HepG2 (cell line): ENCODE measurements around the gene IFITM10. TPM values are rescaled to one million over a fixed set of nuclear protein-coding genes. Genes with fewer than 3 reads are reported as not detected.

Source experiments
- ATAC-seq: fragments of 200-7000 bp; cut with Tn5 transposase; 3 replicates; pipeline ENCODE4 v1.9.1; 2020; ENCODE audit warnings: mild to moderate bottlenecking, moderate library complexity
- BruUV-seq: library from RNA; stranded (reverse); fragments of 400-500 nt; replicated peaks from 2 replicates; lab custom pipeline; 2021; lab: Mats Ljungman, UMichigan
- CTCF ChIA-PET: fragments of 300-600 bp; formaldehyde crosslinking; extraction: SDS; loops from one replicate; lab custom pipeline; 2021; ENCODE audit warnings: low total read pairs, inconsistent platforms, low intra/inter-chr PET ratio; lab: Yijun Ruan, JAX
- POLR2A ChIA-PET: fragments of 350-600 bp; sonication (Branson Sonifier 250); formaldehyde crosslinking; loops from one replicate; lab custom pipeline; 2020; ENCODE audit warnings: antibody characterized with exemption, inconsistent platforms; lab: Yijun Ruan, JAX
- DNase-seq: peaks from one replicate; pipeline ENCODE4 v3.0.0-alpha.2; 2015; ENCODE audit warnings: low spot score
- FAIRE-seq: peaks from 3 replicates; lab custom pipeline; 2011; peaks lifted over from hg19 to GRCh38; lab: Jason Lieb, UNC
- H2AFZ ChIP-seq: one replicate; pipeline ENCODE4 v1.6.1; 2011; ENCODE audit warnings: low read length, inconsistent platforms
- H3K27ac ChIP-seq: fragments of 300-600 bp; 3 replicates; pipeline ENCODE4 v1.8.0; 2011; ENCODE audit warnings: mixed run types, mild to moderate bottlenecking, mixed read lengths, low read length, inconsistent platforms; ENCODE audit not compliant: insufficient read depth; ENCODE audit errors: extremely low read length
- H3K27me3 ChIP-seq, 2 experiments: fragments of 200-600 bp in 1 of 2; 2 replicates in 1 of 2; 3 replicates in 1 of 2; pipeline versions ENCODE4 v1.6.0 to v1.8.0; 2011; ENCODE audit warnings: low read length in 2 of 2, mild to moderate bottlenecking in 2 of 2, moderate library complexity in 2 of 2, inconsistent platforms in 1 of 2; ENCODE audit not compliant: insufficient read depth in 2 of 2, control insufficient read depth in 1 of 2
- H3K36me3 ChIP-seq, 2 experiments: fragments of 200-600 bp in 1 of 2; replicated peaks in 1 of 2; 2 replicates in 1 of 2; 3 replicates in 1 of 2; pipeline versions ENCODE4 v1.5.1 to v1.8.0; 2011; ENCODE audit warnings: low read length in 2 of 2, inconsistent platforms in 1 of 2; ENCODE audit not compliant: insufficient read depth in 2 of 2, control insufficient read depth in 1 of 2
- H3K4me1 ChIP-seq: 2 replicates; pipeline ENCODE4 v1.5.1; 2012; ENCODE audit warnings: low read length, inconsistent platforms; ENCODE audit not compliant: insufficient read depth
- H3K4me2 ChIP-seq: 2 replicates; pipeline ENCODE4 v1.6.0; 2011; ENCODE audit warnings: low read depth, low read length, inconsistent platforms
- H3K4me3 ChIP-seq, 3 experiments: fragments of 200-600 bp in 1 of 3; sonication (generic), shearing (Covaris generic) in 1 of 3; replicated peaks in 1 of 3; 2 replicates each; pipeline ENCODE4 v1.5.1; 2011 to 2016; ENCODE audit warnings: low read length in 3 of 3, inconsistent platforms in 2 of 3, low read depth in 2 of 3, mild to moderate bottlenecking in 2 of 3, control low read depth in 1 of 3, mixed read lengths in 1 of 3; ENCODE audit not compliant: insufficient read depth in 1 of 3
- H3K79me2 ChIP-seq: one replicate; pipeline ENCODE4 v1.6.1; 2011; ENCODE audit warnings: low read length, inconsistent platforms; ENCODE audit not compliant: insufficient read depth
- H3K9ac ChIP-seq: 2 replicates; pipeline ENCODE4 v1.6.0; 2011; ENCODE audit warnings: mild to moderate bottlenecking, low read depth, low read length, inconsistent platforms; ENCODE audit not compliant: insufficient read depth
- H3K9me3 ChIP-seq: 2 replicates; pipeline ENCODE4 v1.5.1; 2012; ENCODE audit warnings: mild to moderate bottlenecking, low read length
- H4K20me1 ChIP-seq: 2 replicates; pipeline ENCODE4 v1.6.0; 2011; ENCODE audit warnings: inconsistent platforms, mild to moderate bottlenecking, low read length, moderate library complexity; ENCODE audit not compliant: insufficient read depth
- MYPOP ChIP-seq: sonication (generic); formaldehyde crosslinking; IDR thresholded peaks from 2 replicates; pipeline ENCODE4 v1.8.1; 2023; ENCODE audit warnings: mild to moderate bottlenecking, moderate library complexity, missing genetic modification reagents
- NCOA1 ChIP-seq: sonication (generic); formaldehyde crosslinking; IDR thresholded peaks from 2 replicates; pipeline ENCODE4 v1.9.0; 2021; ENCODE audit warnings: missing genetic modification reagents
- NCOA5 ChIP-seq: sonication (generic); formaldehyde crosslinking; IDR thresholded peaks from 2 replicates; pipeline ENCODE4 v1.4.0; 2020; ENCODE audit warnings: missing genetic modification reagents
- NONO ChIP-seq, 2 experiments: fragments of 450-650 bp in 1 of 2; sonication (generic) in 1 of 2; formaldehyde crosslinking in 1 of 2; IDR thresholded peaks in 1 of 2; conservative IDR thresholded peaks in 1 of 2; 2 replicates each; pipeline versions ENCODE4 v1.6.1 to v1.8.0; 2017 to 2022; ENCODE audit warnings: mild to moderate bottlenecking in 1 of 2, missing genetic modification reagents in 1 of 2, moderate library complexity in 1 of 2
- RNF219 ChIP-seq: sonication (generic); formaldehyde crosslinking; IDR thresholded peaks from 2 replicates; pipeline ENCODE4 v1.5.0; 2020; ENCODE audit warnings: mild to moderate bottlenecking, missing genetic modification reagents
- SCMH1 ChIP-seq: sonication (generic); formaldehyde crosslinking; IDR thresholded peaks from 2 replicates; pipeline ENCODE4 v1.9.0; 2021; ENCODE audit warnings: missing genetic modification reagents, mild to moderate bottlenecking, borderline replicate concordance
- TP53 ChIP-seq: sonication (generic); formaldehyde crosslinking; conservative IDR thresholded peaks from 2 replicates; pipeline ENCODE4 v1.4.0; 2020; ENCODE audit warnings: missing genetic modification reagents
- ZKSCAN5 ChIP-seq: sonication (generic); formaldehyde crosslinking; IDR thresholded peaks from 2 replicates; pipeline ENCODE4 v1.5.1; 2020; ENCODE audit warnings: mild to moderate bottlenecking, missing genetic modification reagents
- ZMYM4 ChIP-seq: sonication (generic); formaldehyde crosslinking; IDR thresholded peaks from 2 replicates; pipeline ENCODE4 v1.8.1; 2023; ENCODE audit warnings: mild to moderate bottlenecking, missing genetic modification reagents
- ZNF205 ChIP-seq: IDR thresholded peaks from 2 replicates; pipeline ENCODE4 v1.6.1; 2018; ENCODE audit warnings: missing biosample characterization, missing genetic modification reagents
- ZNF30 ChIP-seq: sonication (generic); formaldehyde crosslinking; IDR thresholded peaks from 2 replicates; pipeline ENCODE4 v1.5.0; 2020; ENCODE audit warnings: mild to moderate bottlenecking, missing genetic modification reagents
- ZNF678 ChIP-seq: sonication (generic); formaldehyde crosslinking; IDR thresholded peaks from 2 replicates; pipeline ENCODE4 v1.4.0; 2020; ENCODE audit warnings: mild to moderate bottlenecking, missing genetic modification reagents
- WGBS: methylation state at CpG from one replicate; pipeline ENCODE4 v1.1.6; 2017; ENCODE audit warnings: low lambda C conversion rate; 5-methylcytosine and 5-hydroxymethylcytosine counted together
- in situ Hi-C: cut with HindIII; loops from 2 replicates; pipeline ENCODE4 v1.10.0; 2017; ENCODE audit warnings: low pct_unique_long_range_greater_than_20kb; ENCODE audit not compliant: extremely low pct_ligation_motif_present
- intact Hi-C: fragments of 100-400 bp; cut with micrococcal nuclease; formaldehyde crosslinking; loops from one replicate; pipeline ENCODE4 v1.10.0; 2022; ENCODE audit not compliant: unreplicated experiment
- polyA plus RNA-seq, 8 experiments: library from polyadenylated mRNA; depleted of rRNA in 3 of 8; stranded (reverse) in 7 of 8; unstranded in 1 of 8; fragments of >200 nt; fragmentation: Illumina TruSeq in 4 of 8; extraction: Trizol in 4 of 8; gene quantifications; 2 replicates each; pipeline versions ENCODE4 v1.2.1 to v1.2.3, GENCODE V29; 2011 to 2016; ENCODE audit warnings: low read depth in 4 of 8, missing spikeins in 1 of 8, mixed read lengths in 1 of 8; ENCODE audit not compliant: insufficient read depth in 1 of 8
- total RNA-seq, 5 experiments: library from RNA; depleted of rRNA; stranded (reverse); fragments of >200 nt; fragmentation: Illumina TruSeq; extraction: Trizol; gene quantifications; 2 replicates each; pipeline ENCODE4 v1.2.3, GENCODE V29; 2016; ENCODE audit warnings: low read depth in 1 of 5
- TF ChIP-seq, protein P1 (sequence below): sonication (generic); formaldehyde crosslinking; IDR thresholded peaks from 2 replicates; pipeline ENCODE4 v1.4.0; 2020; ENCODE audit warnings: mild to moderate bottlenecking, missing genetic modification reagents
- TF ChIP-seq, protein P2 (sequence below): sonication (generic); formaldehyde crosslinking; conservative IDR thresholded peaks from 2 replicates; pipeline ENCODE4 v1.8.0; 2022; ENCODE audit warnings: low read depth, missing genetic modification reagents
- TF ChIP-seq, protein P3 (sequence below): IDR thresholded peaks from 2 replicates; pipeline ENCODE4 v1.6.1; 2016

The IFITM10 gene
- total and polyA plus RNA-seq, 2 of the 13 experiments (the other 11 are each of a cell fraction or from before 2014, with no cell fraction given): 0.09 to 0.13 TPM

DNA sequence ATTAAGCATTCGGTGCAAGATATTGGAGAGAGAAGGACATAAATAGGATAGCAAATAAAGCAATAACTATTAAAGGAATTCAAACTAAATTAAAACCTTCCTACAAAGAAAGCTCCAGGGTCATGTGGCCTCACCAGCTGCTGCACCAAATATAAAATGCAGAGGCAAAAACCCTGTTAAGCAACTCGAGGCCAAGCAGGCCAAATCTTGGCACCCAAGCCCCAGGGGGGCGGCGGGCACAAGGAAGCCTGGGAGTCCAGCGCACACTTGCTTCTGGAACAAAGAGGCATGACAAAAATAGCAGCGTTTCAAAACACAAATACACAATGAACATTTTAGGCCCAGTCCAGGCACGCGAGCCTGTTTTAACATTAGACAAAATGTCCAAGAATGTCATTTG is 32.6 kb downstream of the IFITM10 start (continued):
- TF ChIP-seq SCMH1 (CRISPR knock-in tag) (no peak), MYPOP (no peak), ZMYM4 (CRISPR knock-in tag) (no peak), TP53 (CRISPR knock-in tag) (no peak), NCOA5 (CRISPR knock-in tag) (no peak), ZNF205 (CRISPR knock-in tag) (no peak), ZNF30 (CRISPR knock-in tag) (no peak), NCOA1 (no peak)
- TF ChIP-seq, protein P1, sequence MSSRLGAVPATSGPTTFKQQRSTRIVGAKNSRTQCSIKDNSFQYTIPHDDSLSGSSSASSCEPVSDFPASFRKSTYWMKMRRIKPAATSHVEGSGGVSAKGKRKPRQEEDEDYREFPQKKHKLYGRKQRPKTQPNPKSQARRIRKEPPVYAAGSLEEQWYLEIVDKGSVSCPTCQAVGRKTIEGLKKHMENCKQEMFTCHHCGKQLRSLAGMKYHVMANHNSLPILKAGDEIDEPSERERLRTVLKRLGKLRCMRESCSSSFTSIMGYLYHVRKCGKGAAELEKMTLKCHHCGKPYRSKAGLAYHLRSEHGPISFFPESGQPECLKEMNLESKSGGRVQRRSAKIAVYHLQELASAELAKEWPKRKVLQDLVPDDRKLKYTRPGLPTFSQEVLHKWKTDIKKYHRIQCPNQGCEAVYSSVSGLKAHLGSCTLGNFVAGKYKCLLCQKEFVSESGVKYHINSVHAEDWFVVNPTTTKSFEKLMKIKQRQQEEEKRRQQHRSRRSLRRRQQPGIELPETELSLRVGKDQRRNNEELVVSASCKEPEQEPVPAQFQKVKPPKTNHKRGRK (CRISPR knock-in tag): no peak

GRCh38 chr11:1714908-1715885 is 35.2 kb downstream of the IFITM10 start:
- CTCF ChIA-PET: no interaction called here
- no peak overlapping the region for H3K27ac ChIP-seq
- in situ Hi-C loops: no loop called here
- H3K79me2 ChIP-seq: no peaks in the 10 kb centered on the region
- no peaks in the 10 kb centered on the region for H3K4me1 ChIP-seq
- intact Hi-C loops: no loop called here
- H3K27me3 ChIP-seq: peaks cover 5 to 31% of the 10 kb centered on the region in 2 experiments; a peak in 3 of 5 replicates
- POLR2A ChIA-PET: interaction anchor here (0.5 kb wide), 1 partner anchor 10 kb away, joined by 4 read pairs; no protein-coding TSS in a partner anchor
- H2AFZ ChIP-seq: no peak overlapping the region
- FAIRE-seq (no peak), ATAC-seq (no peak), DNase-seq (no peak)
- H4K20me1 ChIP-seq: no peaks in the 10 kb centered on the region
- H3K4me2 ChIP-seq: no peak overlapping the region
- H3K9me3 ChIP-seq: no peaks in the 10 kb centered on the region
- no peak overlapping the region for H3K4me3 ChIP-seq
- BruUV-seq: no TSS peak
- H3K36me3 ChIP-seq: no peaks in the 10 kb centered on the region
- 60% methylated on average over 22 of the region's 24 CpGs for WGBS
- H3K9ac ChIP-seq: no peak overlapping the region
- no peak for TF ChIP-seq ZNF678 (CRISPR knock-in tag)
- no peak for TF ChIP-seq NONO (IDR thresholded peaks at IDR 0.05)
- no peak for TF ChIP-seq NONO (CRISPR knock-in tag; conservative IDR thresholded peaks at IDR 0.05)
- TF ChIP-seq, protein P2, sequence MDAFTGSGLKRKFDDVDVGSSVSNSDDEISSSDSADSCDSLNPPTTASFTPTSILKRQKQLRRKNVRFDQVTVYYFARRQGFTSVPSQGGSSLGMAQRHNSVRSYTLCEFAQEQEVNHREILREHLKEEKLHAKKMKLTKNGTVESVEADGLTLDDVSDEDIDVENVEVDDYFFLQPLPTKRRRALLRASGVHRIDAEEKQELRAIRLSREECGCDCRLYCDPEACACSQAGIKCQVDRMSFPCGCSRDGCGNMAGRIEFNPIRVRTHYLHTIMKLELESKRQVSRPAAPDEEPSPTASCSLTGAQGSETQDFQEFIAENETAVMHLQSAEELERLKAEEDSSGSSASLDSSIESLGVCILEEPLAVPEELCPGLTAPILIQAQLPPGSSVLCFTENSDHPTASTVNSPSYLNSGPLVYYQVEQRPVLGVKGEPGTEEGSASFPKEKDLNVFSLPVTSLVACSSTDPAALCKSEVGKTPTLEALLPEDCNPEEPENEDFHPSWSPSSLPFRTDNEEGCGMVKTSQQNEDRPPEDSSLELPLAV: no peak
- TF ChIP-seq ZKSCAN5 (CRISPR knock-in tag): no peak
- no peak for TF ChIP-seq RNF219
- TF ChIP-seq, protein P3, sequence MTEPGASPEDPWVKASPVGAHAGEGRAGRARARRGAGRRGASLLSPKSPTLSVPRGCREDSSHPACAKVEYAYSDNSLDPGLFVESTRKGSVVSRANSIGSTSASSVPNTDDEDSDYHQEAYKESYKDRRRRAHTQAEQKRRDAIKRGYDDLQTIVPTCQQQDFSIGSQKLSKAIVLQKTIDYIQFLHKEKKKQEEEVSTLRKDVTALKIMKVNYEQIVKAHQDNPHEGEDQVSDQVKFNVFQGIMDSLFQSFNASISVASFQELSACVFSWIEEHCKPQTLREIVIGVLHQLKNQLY (CRISPR knock-in tag): no peak
